ENCODE results near the gene TMBIM4.

Gene TMBIM4

DNA sequence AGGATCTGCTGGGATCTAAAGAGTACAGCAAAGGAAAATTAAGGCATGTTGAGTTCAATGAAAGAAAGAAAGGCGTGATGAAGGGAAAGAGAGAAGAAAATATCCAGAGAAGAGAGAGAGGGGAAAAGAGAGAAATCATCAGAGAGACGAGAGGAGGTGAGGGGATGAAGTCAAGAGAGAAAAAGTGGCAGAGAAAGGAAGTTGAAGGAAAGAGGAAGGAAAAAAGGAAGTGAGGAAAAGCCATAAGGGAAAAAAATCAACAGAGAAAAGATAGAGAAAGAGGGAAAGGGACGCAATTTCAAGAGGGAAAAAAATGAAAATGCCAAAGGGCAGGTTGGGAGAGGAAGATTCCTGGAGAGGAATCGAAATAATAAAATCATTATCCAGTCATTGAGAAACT is 79.6 kb downstream of the TMBIM4 start:
- no peak for DNase-seq (ENCODE audit: low read depth)

DNA sequence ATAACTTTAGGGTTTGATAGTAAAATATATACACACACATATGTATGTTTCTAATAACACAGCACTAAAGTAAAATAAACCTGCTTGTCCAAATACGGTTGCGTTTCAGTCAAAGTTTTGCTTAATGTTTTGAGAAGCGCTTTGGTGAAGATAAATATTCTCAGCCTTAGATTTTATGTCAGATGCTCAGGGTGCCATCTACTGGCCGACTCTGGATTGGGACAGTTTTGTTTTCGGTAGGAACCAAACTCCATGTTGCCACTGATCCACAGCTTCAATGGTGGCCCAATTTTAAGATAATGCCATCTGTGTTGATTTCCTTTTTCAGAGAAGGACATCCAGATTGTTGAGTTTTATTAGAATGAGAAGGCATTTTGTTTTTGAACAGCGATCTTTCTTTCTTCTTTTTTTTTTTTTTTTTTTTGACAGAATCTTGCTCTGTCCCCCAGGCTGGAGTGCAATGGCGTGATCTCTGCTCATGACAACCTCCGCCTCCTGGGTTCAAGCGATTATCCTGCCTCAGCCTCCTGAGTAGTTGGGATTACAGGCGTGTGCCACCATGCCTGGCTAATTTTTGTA is 82.3 kb downstream of the TMBIM4 start:
- DNase-seq (ENCODE audit: low read depth) = peak; percentile 7

DNA sequence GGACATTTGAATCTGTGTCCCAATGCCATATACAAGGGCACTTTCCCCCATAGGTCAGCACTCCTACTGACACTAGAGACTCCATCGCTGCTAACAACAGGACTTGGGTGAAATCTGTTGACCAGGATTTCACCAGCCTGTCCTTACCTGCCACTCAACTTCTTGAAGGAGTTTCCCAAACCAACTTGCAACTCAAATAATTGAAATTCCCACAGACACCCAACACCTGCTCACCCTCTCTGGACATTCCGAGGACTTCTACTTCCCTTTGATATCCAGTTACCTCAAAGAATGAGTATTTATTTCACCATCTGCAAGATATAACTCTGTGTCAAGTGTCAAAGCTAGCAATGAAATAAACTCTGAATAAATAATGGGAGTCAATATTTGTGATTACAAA is 83.8 kb downstream of the TMBIM4 start:
- no peak for DNase-seq (ENCODE audit: low read depth)

Data from stimulated activated CD4-positive, alpha-beta T cell treated with anti-CD3 and anti-CD28 coated beads, Interleukin-2, amount 100 ng/mL, for 4 hours (primary cell).